HG03095 (cell line): ENCODE data around the gene PLEKHN1.
"Not testable (repeated sequence)": the region's sequence is repeated elsewhere in the genome, so short reads cannot be mapped to it uniquely, and the experiment has no call there.

ENCODE experiments used
- ATAC-seq: cut with Tn5 transposase; IDR thresholded peaks from one replicate; pipeline ENCODE4 v1.9.1; 2021; ENCODE audit warnings: moderate library complexity; ENCODE audit not compliant: unreplicated experiment

Gene PLEKHN1

DNA sequence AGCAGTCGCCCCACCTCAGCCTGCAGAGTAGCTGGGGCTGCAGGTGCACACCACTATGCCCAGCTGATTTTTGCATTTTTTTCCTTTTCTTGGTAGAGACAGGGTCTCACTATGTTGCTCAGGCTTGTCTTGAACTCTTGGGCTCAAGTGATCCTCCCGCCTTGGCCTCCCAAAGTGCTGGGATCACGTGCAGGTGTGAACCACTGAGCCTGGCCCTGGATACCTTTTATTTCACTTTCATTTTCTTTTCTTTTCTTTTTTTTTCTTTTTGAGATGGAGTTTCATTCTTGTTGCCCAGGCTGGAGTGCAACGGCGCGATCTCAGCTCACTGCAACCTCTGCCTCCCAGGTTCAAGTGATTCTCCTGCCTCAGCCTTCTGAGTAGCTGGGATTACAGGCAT is 25.0 kb downstream of the PLEKHN1 start:
- not testable (repeated sequence) for ATAC-seq

DNA sequence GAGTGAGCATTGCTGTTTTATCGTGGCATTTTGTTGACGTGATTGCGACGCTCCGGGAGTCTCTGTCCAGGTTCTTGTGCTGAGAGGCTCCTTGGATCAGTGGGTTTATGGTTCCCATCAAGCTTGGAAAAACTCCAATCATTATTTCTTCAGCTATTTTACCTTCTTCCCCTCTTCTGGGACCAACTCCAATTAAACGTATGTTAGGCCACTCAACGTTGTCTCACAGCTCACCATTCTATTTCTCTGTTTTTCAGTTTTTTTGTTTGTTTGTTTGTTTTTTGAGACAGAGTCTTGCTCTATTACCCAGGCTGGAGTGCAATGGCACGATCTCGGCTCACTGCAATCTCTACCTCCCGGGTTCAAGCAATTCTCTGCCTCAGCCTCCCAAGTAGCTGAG is 25.6 kb downstream of the PLEKHN1 start:
- ATAC-seq = no peak

- no peak for ATAC-seq
Measured at GRCh38 chr1:992362-992761, 26.1 kb downstream of the PLEKHN1 start.

DNA sequence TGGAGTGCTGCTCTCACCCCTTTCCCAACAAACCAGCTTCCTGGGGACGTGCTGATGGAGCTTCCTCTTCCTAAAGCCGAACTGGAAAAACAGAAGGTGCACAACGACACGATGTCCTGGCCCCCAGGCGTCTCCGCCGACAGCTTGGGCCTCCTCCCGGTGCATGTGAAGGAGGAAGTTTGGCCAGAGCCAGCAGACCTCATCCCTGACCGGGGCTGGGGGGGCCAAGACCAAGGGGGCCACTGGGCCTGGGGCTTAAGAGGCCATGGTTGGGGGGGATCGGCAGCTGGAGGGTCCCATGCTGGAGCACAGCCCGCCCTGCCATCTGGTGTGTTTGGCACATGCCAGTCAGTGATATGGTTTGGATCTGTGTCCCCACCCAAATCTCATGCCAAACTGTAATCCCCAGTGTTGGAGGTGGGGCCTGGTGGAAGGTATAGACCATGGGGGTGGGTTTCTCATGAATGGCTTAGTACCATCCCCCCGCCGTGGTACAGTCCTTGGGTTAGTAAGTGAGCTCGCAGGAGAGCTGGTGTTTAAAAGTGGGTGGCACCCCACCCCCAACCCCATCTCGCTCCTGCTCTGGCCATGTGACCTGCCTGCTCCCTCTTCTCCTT is 27.2 kb downstream of the PLEKHN1 start:
- no peak for ATAC-seq

DNA sequence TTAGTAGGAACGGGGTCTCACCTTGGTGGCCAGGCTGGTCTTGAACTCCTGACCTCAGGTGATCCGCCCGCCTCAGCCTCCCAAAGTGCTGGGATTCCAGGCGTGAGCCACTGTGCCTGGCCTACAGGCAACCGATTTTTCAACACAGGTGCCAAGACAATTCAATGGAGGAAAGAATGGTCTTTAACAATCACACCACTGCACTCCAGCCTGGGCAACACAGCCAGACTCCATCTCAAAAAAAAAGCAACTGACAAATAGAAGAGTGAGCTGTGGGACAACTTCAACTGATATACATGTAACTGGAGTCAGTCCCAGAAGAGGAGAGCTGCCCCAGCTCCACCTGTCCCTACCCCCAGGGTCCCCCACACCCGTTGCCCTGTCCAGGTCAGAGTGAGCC is 28.3 kb downstream of the PLEKHN1 start:
- not testable (repeated sequence) for ATAC-seq

DNA sequence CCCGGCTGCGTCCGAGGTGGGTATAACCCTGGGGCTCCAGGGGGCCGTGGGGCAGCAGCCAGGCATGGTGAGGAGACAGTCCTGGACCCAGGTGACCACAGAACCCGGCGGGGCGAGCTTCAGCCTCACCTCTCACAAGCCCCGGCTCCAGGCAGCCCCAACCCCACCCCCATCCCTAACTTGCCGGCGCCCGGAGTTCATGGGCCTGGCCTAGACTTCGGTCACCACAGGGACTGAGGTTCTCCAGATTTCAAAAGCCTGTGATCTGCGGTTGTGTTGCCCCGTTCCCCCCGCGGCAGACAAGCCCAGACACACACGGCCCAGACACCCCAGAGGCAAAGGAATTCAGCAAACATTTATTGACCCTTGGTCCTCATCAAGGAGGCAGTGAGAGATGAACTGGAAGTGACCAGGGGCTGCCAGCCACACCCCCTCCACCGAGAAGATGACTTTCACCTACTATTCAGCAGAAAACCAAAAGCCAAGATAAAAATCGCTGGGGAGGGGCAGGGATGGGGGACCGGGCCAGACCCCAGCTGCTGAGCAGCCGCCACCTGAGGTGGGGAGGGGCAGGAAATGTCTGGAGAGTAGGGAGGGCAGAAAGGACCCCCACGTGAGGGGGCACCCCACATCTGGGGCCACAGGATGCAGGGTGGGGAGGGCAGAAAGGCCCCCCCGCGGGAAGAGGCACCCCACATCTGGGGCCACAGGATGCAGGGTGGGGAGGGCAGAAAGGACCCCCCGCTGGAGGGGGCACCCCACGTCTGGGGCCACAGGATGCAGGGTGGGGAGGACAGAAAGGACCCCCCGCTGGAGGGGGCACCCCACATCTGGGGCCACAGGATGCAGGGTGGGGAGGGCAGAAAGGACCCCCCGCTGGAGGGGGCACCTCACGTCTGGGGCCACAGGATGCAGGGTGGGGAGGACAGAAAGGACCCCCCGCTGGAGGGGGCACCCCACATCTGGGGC is 29.7 kb downstream of the PLEKHN1 start:
- ATAC-seq = no peak

- no peak for ATAC-seq
Measured at GRCh38 chr1:996851-997712, 30.8 kb downstream of the PLEKHN1 start.

- no peak for ATAC-seq
Measured at GRCh38 chr1:997713-997992, 31.4 kb downstream of the PLEKHN1 start.

GRCh38 chr1:997993-998744 is 31.9 kb downstream of the PLEKHN1 start:
- no peak for ATAC-seq

DNA sequence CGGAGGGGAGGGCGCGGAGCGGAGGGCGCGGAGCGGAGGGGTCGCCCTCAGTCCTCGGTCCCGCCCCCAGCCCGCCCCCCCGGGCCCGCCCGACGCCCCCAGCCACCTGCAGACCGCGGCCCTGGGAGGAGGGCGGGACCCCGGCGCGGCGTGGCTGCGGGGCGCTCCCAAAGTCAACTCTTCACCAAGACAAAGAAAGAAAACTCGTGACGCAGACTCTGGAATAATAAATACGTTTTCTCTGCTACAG is 32.4 kb downstream of the PLEKHN1 start:
- no peak for ATAC-seq

GRCh38 chr1:998995-999724 is 32.9 kb downstream of the PLEKHN1 start:
- no peak for ATAC-seq

GRCh38 chr1:999725-1000356 is 33.6 kb downstream of the PLEKHN1 start, which contains the start of gene HES4:
HES4 (minus strand) TSS chr1:1000097; CDS start chr1:999973, 124 bp downstream.
- no peak for ATAC-seq

DNA sequence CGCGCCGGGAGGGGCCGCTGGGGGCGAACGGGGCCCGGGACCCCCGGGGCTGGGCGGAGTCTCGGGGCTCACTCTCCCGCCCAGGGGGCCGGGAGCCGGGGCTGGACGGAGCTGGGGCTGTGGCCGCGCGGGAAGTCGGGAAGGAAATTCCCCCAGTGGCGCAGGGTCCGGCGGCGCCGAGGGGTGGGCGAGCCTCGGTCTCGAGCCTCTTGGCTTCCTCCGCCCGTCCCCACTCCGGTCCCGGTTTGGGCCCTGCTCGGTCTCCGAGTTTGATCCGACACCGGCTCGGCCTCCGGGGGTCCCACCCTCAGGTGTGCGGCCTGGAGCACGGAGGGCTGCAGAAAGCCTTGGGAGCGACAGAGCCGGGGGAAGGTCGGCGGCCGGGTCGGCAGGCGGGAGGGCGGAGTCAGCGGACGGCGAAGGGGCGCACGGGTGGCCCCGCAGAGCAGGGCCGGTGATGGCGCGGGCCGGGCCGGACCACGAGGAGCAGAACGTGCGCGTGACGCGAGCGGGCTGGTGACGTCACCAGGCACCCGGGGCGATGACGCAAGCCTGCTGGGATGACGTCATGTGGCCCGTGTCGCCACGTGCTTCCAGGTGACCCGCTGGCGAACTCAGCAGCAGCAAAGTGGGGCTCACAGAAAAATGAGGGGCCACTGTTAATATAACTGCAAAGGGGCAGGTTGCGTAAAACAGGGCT is 34.2 kb downstream of the PLEKHN1 start:
- no peak for ATAC-seq

DNA sequence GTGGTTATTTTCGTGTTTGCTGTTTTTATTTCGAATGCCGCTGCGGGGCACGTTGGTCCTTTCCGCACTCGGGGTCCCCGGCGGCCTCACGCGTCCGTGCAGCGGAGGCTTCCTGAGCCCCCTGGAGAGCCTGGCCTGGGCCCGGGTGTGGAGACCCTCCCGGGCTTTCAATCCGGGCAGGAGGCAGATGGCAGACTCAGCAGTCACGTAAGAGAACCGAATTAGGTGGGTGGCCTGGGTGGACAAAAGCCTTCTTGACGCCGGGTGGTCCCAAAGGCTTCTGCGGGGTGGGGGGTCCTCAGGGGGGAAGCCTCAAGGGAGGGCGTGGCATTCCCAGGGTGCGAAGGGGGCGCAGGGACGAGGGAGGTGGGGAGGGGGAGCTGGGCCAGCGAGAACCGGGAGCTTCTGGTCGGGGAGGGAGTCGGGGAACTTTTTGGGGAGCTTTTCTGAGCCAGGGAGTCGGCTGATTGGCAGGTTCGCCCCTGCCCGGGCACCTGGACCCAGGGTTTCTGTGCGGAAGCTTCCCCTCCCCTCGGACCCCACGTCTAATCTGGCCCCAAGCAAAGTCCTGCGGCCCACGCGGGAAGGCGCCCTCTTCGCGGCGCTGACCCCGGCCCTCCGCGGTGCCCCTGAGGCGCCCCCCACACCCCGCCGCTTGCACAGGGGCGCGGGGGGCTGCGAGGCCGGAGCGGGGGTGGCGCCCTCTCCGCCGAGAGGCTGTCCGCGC is 34.9 kb downstream of the PLEKHN1 start:
- ATAC-seq = no peak

GRCh38 chr1:1003618-1004419 is 37.5 kb downstream of the PLEKHN1 start:
- ATAC-seq = no peak

DNA sequence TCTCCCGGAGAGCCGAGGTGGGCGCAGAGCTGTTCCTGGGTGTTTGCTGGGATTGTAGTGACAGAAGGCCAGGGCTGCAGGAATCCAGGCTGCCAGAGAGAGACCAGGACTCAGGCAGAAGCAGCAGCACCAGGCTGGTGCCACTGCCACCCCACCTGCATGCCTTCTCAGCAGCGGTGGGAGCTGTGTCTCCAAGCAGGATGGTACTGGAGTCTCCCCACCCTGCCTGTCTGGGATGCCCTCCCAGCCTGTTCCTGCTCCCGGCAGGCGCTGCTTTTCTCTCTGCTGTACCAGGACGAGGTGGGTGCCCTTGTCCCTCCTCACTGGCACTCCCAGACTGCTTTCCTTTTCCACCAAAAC is 38.1 kb downstream of the PLEKHN1 start:
- ATAC-seq = no peak

DNA sequence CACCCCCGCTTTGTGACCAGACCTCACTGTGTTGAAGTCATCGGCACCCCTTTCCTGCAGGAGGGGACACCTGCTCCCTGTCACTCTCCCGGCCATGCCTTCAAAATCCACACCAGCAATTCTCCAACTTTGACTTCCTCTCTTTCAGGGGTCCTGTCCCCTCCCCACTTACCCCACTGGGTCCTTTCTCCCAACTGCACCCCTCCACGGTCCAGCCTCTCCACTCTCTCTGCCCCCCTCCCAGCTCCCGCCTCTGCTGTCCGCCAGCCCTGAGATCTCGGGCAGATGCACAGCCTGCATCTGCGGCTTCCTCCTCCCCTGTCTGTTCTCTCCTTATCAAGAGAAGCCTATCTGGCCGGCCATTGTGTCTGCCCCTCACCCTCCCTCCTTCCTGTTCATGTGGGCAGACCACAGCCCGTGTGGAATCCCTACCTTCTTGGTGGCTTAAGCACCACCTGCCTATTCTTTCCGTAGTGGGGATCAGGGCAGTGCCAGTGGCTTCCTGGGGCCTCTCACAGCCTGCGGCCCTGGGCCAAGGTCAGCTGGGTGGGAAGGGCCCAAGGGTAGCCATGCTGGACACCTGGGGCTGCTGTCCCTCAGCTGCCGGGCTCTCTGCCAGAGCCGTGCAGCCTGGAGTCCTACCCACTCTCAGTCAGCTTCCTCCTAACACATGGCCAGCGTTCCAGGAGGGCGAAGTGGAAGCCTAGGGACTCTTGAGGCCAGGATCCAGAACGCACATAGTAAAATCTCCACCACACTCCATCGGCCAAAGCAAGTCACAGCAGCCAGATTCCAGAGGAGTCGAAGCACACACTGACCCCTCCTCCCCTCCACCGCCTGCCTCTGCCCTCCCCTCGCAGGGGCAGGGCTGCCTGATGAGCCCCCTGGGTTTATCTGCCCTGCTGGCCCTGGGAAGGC is 38.8 kb downstream of the PLEKHN1 start:
- ATAC-seq = no peak
